ENCODE results near the gene PLCB4. TPM values are rescaled to one million over a fixed set of nuclear protein-coding genes. Genes with fewer than 3 reads are reported as not detected.
A peak's percentile ranks its signal among the peaks of the same experiment; 100 is the strongest.

Gene PLCB4
- 0.02 TPM for total RNA-seq (2013)
- not detected for polyA plus RNA-seq
- polyA minus RNA-seq = not detected in 2 replicates
- total RNA-seq = 0 to 8.6 (median 1.4) reads per million in 11 experiments

DNA sequence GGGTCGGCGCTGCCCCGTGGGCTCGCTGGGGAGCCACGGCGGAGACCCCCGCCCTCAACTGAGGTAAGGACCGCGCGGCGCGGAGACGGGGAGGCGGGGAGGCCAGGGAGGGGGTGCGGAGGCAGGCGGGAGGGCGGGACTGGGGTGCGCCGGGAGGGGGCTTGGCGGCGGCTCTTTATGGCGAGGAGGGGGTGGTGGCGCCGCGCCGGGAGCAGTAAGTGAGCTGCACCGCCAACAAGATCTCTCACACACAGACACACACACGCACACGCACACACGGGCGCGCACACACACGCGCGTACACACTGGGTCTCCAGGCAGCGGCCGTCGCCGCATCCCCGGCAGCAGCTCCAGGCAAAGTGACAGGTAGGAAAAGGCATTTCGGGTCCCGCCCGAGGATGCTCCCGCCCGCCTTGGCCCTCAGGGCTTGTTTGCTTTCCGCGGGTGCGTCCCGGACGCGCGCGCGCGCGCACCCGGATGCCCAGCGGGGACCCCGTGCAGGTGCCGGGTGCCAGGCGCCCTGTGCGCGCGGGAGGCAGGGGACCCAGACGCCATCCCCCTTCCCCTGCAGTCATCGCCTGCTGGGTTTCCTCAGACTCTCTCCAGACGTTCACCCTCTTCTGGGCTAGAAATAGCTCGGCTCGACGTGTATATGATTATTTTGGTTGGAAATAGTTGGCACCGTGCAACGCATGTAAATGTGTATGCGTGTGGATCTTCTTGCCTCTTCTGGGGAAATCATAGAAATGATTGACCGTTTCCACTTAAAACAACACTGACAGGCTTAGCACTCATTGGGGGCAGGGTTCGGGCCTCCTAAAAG is at the start of gene PLCB4:
PLCB4 (plus strand) TSS at position 247 of the 823 bp plus-strand sequence. CDS start 238,728 bp downstream, outside the sequence.
- TF ChIP-seq, protein P1, sequence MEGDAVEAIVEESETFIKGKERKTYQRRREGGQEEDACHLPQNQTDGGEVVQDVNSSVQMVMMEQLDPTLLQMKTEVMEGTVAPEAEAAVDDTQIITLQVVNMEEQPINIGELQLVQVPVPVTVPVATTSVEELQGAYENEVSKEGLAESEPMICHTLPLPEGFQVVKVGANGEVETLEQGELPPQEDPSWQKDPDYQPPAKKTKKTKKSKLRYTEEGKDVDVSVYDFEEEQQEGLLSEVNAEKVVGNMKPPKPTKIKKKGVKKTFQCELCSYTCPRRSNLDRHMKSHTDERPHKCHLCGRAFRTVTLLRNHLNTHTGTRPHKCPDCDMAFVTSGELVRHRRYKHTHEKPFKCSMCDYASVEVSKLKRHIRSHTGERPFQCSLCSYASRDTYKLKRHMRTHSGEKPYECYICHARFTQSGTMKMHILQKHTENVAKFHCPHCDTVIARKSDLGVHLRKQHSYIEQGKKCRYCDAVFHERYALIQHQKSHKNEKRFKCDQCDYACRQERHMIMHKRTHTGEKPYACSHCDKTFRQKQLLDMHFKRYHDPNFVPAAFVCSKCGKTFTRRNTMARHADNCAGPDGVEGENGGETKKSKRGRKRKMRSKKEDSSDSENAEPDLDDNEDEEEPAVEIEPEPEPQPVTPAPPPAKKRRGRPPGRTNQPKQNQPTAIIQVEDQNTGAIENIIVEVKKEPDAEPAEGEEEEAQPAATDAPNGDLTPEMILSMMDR (IDR thresholded peaks at IDR 0.05) = no peak
- Histone ChIP-seq H3K27me3 (ENCODE audit: control insufficient read depth in 2 of 2, insufficient read depth in 2 of 2, low read length in 2 of 2) (peaks cover 25 to 35% of the 10 kb centered on the region in 2 donors), H2AFZ (ENCODE audit: insufficient read depth, low read depth, low read length, poor library complexity, severe bottlenecking) (no peak within 1 kb of the TSS), H4K20me1 (ENCODE audit: insufficient read depth, low read length) (no peaks in the 10 kb centered on the region), H3K4me1 (ENCODE audit: control insufficient read depth in 1 of 2, insufficient read depth in 2 of 2, low read length in 2 of 2) (peaks cover 3 to 17% of the 10 kb centered on the region in 2 donors), H3K79me2 (ENCODE audit: insufficient read depth, low read length) (no peaks in the 10 kb centered on the region), H3K9me3 (replicated peaks in 1 of 2; ENCODE audit: control insufficient read depth in 1 of 2, insufficient read depth in 1 of 2, low read length in 2 of 2) (peaks cover 0 to 7% of the 10 kb centered on the region in 2 donors), H3K36me3 (replicated peaks in 1 of 2; ENCODE audit: control insufficient read depth in 1 of 2, insufficient read depth in 2 of 2, low read length in 2 of 2) (no peaks in the 10 kb centered on the region), H3K4me3 (replicated peaks in 1 of 3; ENCODE audit: low read depth in 2 of 3, low read length in 3 of 3) (peak within 1 kb of the TSS; percentile 9 to 61 (median 20)), H3K9ac (ENCODE audit: insufficient read depth, low read length, poor library complexity, severe bottlenecking) (no peak within 1 kb of the TSS), H3K27ac (ENCODE audit: low read depth in 1 of 2, low read length in 2 of 2) (no peak within 1 kb of the TSS), H3K4me2 (replicated peaks; ENCODE audit: extremely low read depth, low read length, poor library complexity, severe bottlenecking) (peak within 1 kb of the TSS; percentile 62)
- intact Hi-C loops (cut with micrococcal nuclease) = no loop called here
- under 1% methylated on average over 47 of the region's 75 CpGs for WGBS (ENCODE audit: insufficient coverage)
- Mint-ChIP-seq H3K27ac (no peak within 1 kb of the TSS), H3K9me3 (peaks cover 0 to 5% (median 0%) of the 10 kb centered on the region in 7 donors), H3K36me3 (peaks cover 0 to 2% of the 10 kb centered on the region in 2 donors), H3K27me3 (ENCODE audit: low read depth in 3 of 3) (peaks cover 34 to 45% (median 35%) of the 10 kb centered on the region in 3 donors), H3K4me3 (peak within 1 kb of the TSS; percentile 65 to 93), H3K4me1 (peaks cover 10% of the 10 kb centered on the region)
- no peak for DNase-seq

DNA sequence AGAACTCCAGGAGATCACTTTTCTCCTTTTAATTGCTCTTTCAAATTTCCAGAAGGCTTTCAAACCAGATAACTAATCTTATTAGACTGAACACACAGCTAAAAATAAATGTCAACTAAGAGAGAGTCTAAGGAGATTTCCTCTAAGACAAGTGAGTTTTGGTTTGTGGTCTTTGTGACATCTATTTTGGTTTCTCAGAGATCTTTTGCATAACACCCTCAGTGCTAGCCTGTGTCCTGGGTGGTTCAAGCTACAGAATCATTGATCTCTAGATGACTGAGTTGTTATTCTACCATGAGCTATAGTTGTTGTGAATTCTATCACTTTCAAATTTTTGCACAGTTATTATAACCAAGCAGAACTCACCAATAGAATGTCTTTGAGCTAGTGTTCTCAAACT is 49.1 kb upstream of the PLCB4 start:
- Histone ChIP-seq H2AFZ (ENCODE audit: insufficient read depth, low read depth, low read length, poor library complexity, severe bottlenecking) (no peak overlapping the region), H3K27me3 (ENCODE audit: control insufficient read depth in 2 of 2, insufficient read depth in 2 of 2, low read length in 2 of 2) (no peaks in the 10 kb centered on the region), H3K4me1 (ENCODE audit: control insufficient read depth in 1 of 2, insufficient read depth in 2 of 2, low read length in 2 of 2) (no peaks in the 10 kb centered on the region), H3K79me2 (ENCODE audit: insufficient read depth, low read length) (no peaks in the 10 kb centered on the region), H3K9me3 (replicated peaks in 1 of 2; ENCODE audit: control insufficient read depth in 1 of 2, insufficient read depth in 1 of 2, low read length in 2 of 2) (no peaks in the 10 kb centered on the region), H3K9ac (ENCODE audit: insufficient read depth, low read length, poor library complexity, severe bottlenecking) (no peak overlapping the region), H4K20me1 (ENCODE audit: insufficient read depth, low read length) (no peaks in the 10 kb centered on the region), H3K4me3 (replicated peaks in 1 of 3; ENCODE audit: low read depth in 2 of 3, low read length in 3 of 3) (no peak overlapping the region), H3K27ac (ENCODE audit: low read depth in 1 of 2, low read length in 2 of 2) (no peak overlapping the region), H3K36me3 (replicated peaks in 1 of 2; ENCODE audit: control insufficient read depth in 1 of 2, insufficient read depth in 2 of 2, low read length in 2 of 2) (no peaks in the 10 kb centered on the region), H3K4me2 (replicated peaks; ENCODE audit: extremely low read depth, low read length, poor library complexity, severe bottlenecking) (no peak overlapping the region)
- no peak overlapping the region for H3K4me3 Mint-ChIP-seq
- no peaks in the 10 kb centered on the region for H3K36me3 Mint-ChIP-seq
- peaks cover 0 to 1% (median 0%) of the 10 kb centered on the region in 7 donors for H3K9me3 Mint-ChIP-seq
- peaks cover 0 to 1% (median 0%) of the 10 kb centered on the region in 3 donors for H3K27me3 Mint-ChIP-seq (ENCODE audit: low read depth in 3 of 3)
- TF ChIP-seq, protein P1 (IDR thresholded peaks at IDR 0.05) = no peak
- H3K27ac Mint-ChIP-seq = no peak overlapping the region
- DNase-seq = no peak
- intact Hi-C loops (cut with micrococcal nuclease) = no loop called here
- H3K4me1 Mint-ChIP-seq = no peaks in the 10 kb centered on the region

All from CD14-positive monocyte (primary cell).